NCI-H2196 (cell line): ENCODE measurements around the gene STK26.
"Not testable (repeated sequence)": the region's sequence is repeated elsewhere in the genome, so short reads cannot be mapped to it uniquely, and the experiment has no call there.

Source experiments
- DNase-seq: peaks from one replicate; lab custom pipeline; 2025; ENCODE audit not compliant: unreplicated experiment; lab: John Stamatoyannopoulos, UW

STK26 gene

GRCh38 chrX:132034648-132035047 is 11.5 kb downstream of the STK26 start:
- no peak for DNase-seq

GRCh38 chrX:132037479-132037993 is 14.4 kb downstream of the STK26 start:
- DNase-seq: no peak

GRCh38 chrX:132040066-132040465 is 17.0 kb downstream of the STK26 start:
- DNase-seq: no peak

GRCh38 chrX:132041015-132041414 is 17.9 kb downstream of the STK26 start:
- DNase-seq: no peak

GRCh38 chrX:132043977-132044376 is 20.9 kb downstream of the STK26 start:
- DNase-seq: no peak

GRCh38 chrX:132044953-132045352 is 21.9 kb downstream of the STK26 start:
- no peak for DNase-seq

- no peak for DNase-seq
These were observed 22.4 kb downstream of the STK26 start for GRCh38 chrX:132045456-132045855.

- DNase-seq: no peak
These were observed 23.4 kb downstream of the STK26 start for GRCh38 chrX:132046533-132046932.

GRCh38 chrX:132051778-132052177 is 28.7 kb downstream of the STK26 start:
- not testable (repeated sequence) for DNase-seq

- no peak for DNase-seq
These were observed 34.9 kb downstream of the STK26 start for GRCh38 chrX:132058050-132058449.

GRCh38 chrX:132058975-132059374 is 35.9 kb downstream of the STK26 start:
- no peak for DNase-seq

GRCh38 chrX:132059973-132060540 is 37.0 kb downstream of the STK26 start:
- no peak for DNase-seq

GRCh38 chrX:132063334-132063733 is 40.2 kb downstream of the STK26 start:
- no peak for DNase-seq

- no peak for DNase-seq
These were observed 40.8 kb downstream of the STK26 start for GRCh38 chrX:132063862-132064261.

- no peak for DNase-seq
These were observed 45.3 kb downstream of the STK26 start for GRCh38 chrX:132068405-132068804.

- DNase-seq: no peak
These were observed 48.2 kb downstream of the STK26 start for GRCh38 chrX:132071254-132071653.

- no peak for DNase-seq
These were observed 54.3 kb downstream of the STK26 start for GRCh38 chrX:132077414-132077813.

- no peak for DNase-seq
These were observed 54.8 kb downstream of the STK26 start for GRCh38 chrX:132077912-132078311.

GRCh38 chrX:132085786-132086185 is 62.7 kb downstream of the STK26 start:
- DNase-seq: no peak

GRCh38 chrX:132086672-132087071 is 63.6 kb downstream of the STK26 start:
- no peak for DNase-seq

- no peak for DNase-seq
These were observed 65.8 kb downstream of the STK26 start for GRCh38 chrX:132088864-132089263.

GRCh38 chrX:132090403-132091159 is 67.5 kb downstream of the STK26 start:
- no peak for DNase-seq
